SK-N-SH treated with all-trans-retinoic acid at 6 μM for 48 hours (cell line): ENCODE data around the gene CNTNAP2.
A peak's percentile ranks its signal among the peaks of the same experiment; 100 is the strongest.

Experiments
- ATAC-seq: fragments of 200-7000 bp; cut with Tn5 transposase; 3 replicates; pipeline ENCODE4 v1.9.1; 2020; ENCODE audit warnings: mild to moderate bottlenecking, moderate library complexity
- ARNTL ChIP-seq: fragments of 450-650 bp; formaldehyde crosslinking; IDR thresholded peaks from 2 replicates; pipeline ENCODE4 v1.5.0; 2020; ENCODE audit warnings: low read depth, mild to moderate bottlenecking, moderate library complexity, borderline replicate concordance
- BACH2 ChIP-seq: fragments of 250-450 bp; sonication (Bioruptor Pico); IDR thresholded peaks from 2 replicates; pipeline ENCODE4 v1.9.0; 2021; ENCODE audit warnings: mild to moderate bottlenecking, borderline replicate concordance
- CREB5 ChIP-seq: fragments of 250-450 bp; sonication (Bioruptor Pico); IDR thresholded peaks from 2 replicates; pipeline ENCODE4 v1.5.1; 2020; ENCODE audit warnings: low read depth, mild to moderate bottlenecking, moderate library complexity
- ESRRG ChIP-seq: fragments of 250-450 bp; sonication (Bioruptor Pico); IDR thresholded peaks from 2 replicates; pipeline ENCODE4 v1.6.1; 2021; ENCODE audit warnings: mild to moderate bottlenecking
- GLIS3 ChIP-seq: fragments of 250-450 bp; sonication (Bioruptor Pico); IDR thresholded peaks from 2 replicates; pipeline ENCODE4 v1.5.0; 2020; ENCODE audit warnings: mild to moderate bottlenecking, moderate library complexity
- ISL1 ChIP-seq: fragments of 250-450 bp; sonication (Bioruptor Pico); IDR thresholded peaks from 2 replicates; pipeline ENCODE4 v2.1.2; 2022; ENCODE audit warnings: mild to moderate bottlenecking, moderate library complexity
- PATZ1 ChIP-seq: fragments of 250-450 bp; sonication (Bioruptor Pico); IDR thresholded peaks from 2 replicates; pipeline ENCODE4 v1.8.0; 2020; ENCODE audit warnings: mild to moderate bottlenecking, moderate library complexity, borderline replicate concordance
- POU6F1 ChIP-seq: fragments of 250-450 bp; sonication (Bioruptor Pico); IDR thresholded peaks from 2 replicates; pipeline ENCODE4 v1.8.0; 2021; ENCODE audit warnings: low read depth, mild to moderate bottlenecking, moderate library complexity, borderline replicate concordance
- PPARA ChIP-seq: fragments of 250-450 bp; sonication (Bioruptor Pico); IDR thresholded peaks from 2 replicates; pipeline ENCODE4 v1.5.0; 2020; ENCODE audit warnings: mild to moderate bottlenecking, borderline replicate concordance
- RARB ChIP-seq: fragments of 250-450 bp; sonication (Bioruptor Pico); IDR thresholded peaks from 2 replicates; pipeline ENCODE4 v1.8.0; 2021; ENCODE audit warnings: mild to moderate bottlenecking, moderate library complexity
- SNAI2 ChIP-seq: fragments of 250-450 bp; sonication (Bioruptor Pico); IDR thresholded peaks from 2 replicates; pipeline ENCODE4 v1.5.0; 2020; ENCODE audit warnings: mild to moderate bottlenecking, moderate library complexity
- TOX ChIP-seq: fragments of 250-450 bp; sonication (Bioruptor Pico); IDR thresholded peaks from 2 replicates; pipeline ENCODE4 v1.8.0; 2021; ENCODE audit warnings: mild to moderate bottlenecking, moderate library complexity, borderline replicate concordance
- TSHZ2 ChIP-seq: fragments of 250-450 bp; sonication (Bioruptor Pico); IDR thresholded peaks from 2 replicates; pipeline ENCODE4 v1.5.0; 2020; ENCODE audit warnings: mild to moderate bottlenecking, moderate library complexity
- ZC3H10 ChIP-seq: fragments of 250-450 bp; sonication (Bioruptor Pico); IDR thresholded peaks from 2 replicates; pipeline ENCODE4 v1.5.1; 2021; ENCODE audit warnings: mild to moderate bottlenecking, moderate library complexity
- ZFP3 ChIP-seq: fragments of 250-450 bp; sonication (Bioruptor Pico); IDR thresholded peaks from 2 replicates; pipeline ENCODE4 v1.5.0; 2020; ENCODE audit warnings: mild to moderate bottlenecking, moderate library complexity
- ZFP30 ChIP-seq: fragments of 450-650 bp; formaldehyde crosslinking; IDR thresholded peaks from 2 replicates; pipeline ENCODE4 v1.5.0; 2022; ENCODE audit warnings: mild to moderate bottlenecking, moderate library complexity
- ZNF565 ChIP-seq: fragments of 450-650 bp; formaldehyde crosslinking; conservative IDR thresholded peaks from 2 replicates; pipeline ENCODE4 v1.5.0; 2020; ENCODE audit warnings: low read depth, mild to moderate bottlenecking, moderate library complexity
- ZNF70 ChIP-seq: fragments of 450-650 bp; formaldehyde crosslinking; IDR thresholded peaks from 2 replicates; pipeline ENCODE4 v1.5.0; 2020; ENCODE audit warnings: mild to moderate bottlenecking, moderate library complexity
- TF ChIP-seq, protein P1 (sequence below): fragments of 250-450 bp; sonication (Bioruptor Pico); IDR thresholded peaks from 2 replicates; pipeline ENCODE4 v1.5.1; 2021; ENCODE audit warnings: mild to moderate bottlenecking, moderate library complexity

Gene CNTNAP2

DNA sequence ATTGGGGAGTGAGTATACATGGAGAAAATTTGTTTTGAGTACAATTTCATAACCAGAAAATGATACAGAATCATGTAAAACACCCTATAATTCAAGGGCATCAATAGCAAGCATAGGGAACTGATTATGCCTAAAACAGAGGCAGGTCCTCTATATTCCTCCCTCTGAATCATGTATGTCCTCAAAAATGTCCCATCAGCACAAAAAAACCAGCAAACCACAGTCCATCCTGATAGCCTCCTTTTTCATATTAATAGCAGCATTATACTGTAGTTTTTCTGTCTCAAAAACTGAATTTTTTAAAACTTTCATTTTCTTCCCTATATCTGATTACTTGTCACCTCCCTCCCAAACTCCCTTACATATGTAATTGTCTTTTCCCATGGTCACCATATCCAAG, 1057.3 kb downstream of the CNTNAP2 start:
- TF ChIP-seq BACH2 (CRISPR knock-in tag): no peak
- TF ChIP-seq ZNF70 (CRISPR knock-in tag): no peak
- no peak for TF ChIP-seq GLIS3 (CRISPR knock-in tag)
- no peak for TF ChIP-seq ZFP3 (CRISPR knock-in tag)
- TF ChIP-seq PPARA (CRISPR knock-in tag): no peak
- no peak for ATAC-seq

DNA sequence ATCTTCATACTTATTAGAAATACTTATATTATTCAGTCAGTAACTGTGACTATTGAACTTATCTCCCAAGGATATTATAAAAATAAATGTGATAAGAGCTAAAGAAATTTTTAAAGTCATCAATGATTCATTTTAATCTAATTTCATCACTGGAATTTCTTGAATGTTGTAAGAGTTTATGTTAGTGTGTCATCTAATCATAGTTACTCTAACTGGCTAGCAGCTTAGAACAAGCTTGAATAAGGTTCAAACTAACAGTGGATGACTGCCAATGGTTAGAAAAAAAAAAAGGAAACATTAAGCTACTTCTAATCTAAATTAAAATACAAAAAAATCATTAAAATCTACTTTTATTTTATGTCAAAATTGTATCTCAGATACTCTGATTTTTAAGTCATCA, 1066.3 kb downstream of the CNTNAP2 start:
- TF ChIP-seq ISL1 (CRISPR knock-in tag): peak; percentile 95
- TF ChIP-seq, protein P1, sequence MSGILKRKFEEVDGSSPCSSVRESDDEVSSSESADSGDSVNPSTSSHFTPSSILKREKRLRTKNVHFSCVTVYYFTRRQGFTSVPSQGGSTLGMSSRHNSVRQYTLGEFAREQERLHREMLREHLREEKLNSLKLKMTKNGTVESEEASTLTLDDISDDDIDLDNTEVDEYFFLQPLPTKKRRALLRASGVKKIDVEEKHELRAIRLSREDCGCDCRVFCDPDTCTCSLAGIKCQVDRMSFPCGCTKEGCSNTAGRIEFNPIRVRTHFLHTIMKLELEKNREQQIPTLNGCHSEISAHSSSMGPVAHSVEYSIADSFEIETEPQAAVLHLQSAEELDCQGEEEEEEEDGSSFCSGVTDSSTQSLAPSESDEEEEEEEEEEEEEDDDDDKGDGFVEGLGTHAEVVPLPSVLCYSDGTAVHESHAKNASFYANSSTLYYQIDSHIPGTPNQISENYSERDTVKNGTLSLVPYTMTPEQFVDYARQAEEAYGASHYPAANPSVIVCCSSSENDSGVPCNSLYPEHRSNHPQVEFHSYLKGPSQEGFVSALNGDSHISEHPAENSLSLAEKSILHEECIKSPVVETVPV (CRISPR knock-in tag): no peak
- no peak for TF ChIP-seq SNAI2 (CRISPR knock-in tag)
- TF ChIP-seq BACH2 (CRISPR knock-in tag): no peak
- no peak for TF ChIP-seq ZFP30 (CRISPR knock-in tag)
- TF ChIP-seq CREB5: peak; percentile 72
- no peak for TF ChIP-seq ZNF70 (CRISPR knock-in tag)
- TF ChIP-seq ZNF565 (CRISPR knock-in tag): no peak
- TF ChIP-seq ZC3H10 (CRISPR knock-in tag): no peak
- no peak for ATAC-seq

DNA sequence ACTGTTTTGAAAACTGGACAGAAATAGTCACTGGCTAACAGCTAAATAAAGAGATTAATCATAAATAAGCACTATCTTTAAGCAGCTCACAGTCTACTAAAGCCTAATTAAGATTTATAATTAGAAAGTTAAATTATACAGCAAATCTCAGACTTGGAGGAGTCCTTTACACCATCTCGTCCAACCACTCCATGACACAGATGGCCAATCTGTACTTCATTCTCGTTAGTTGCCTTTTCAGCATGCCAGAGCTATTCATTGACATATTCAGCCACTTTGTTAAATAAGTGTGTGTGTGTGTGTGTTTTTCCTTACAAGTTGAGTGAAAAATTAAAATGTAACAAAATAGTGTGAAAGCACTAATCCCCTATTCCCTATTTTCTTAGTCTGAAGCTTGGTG, 1066.7 kb downstream of the CNTNAP2 start:
- no peak for TF ChIP-seq ZFP3 (CRISPR knock-in tag)
- no peak for TF ChIP-seq ZNF70 (CRISPR knock-in tag)
- TF ChIP-seq TSHZ2: no peak
- TF ChIP-seq GLIS3 (CRISPR knock-in tag): no peak
- TF ChIP-seq ZNF565 (CRISPR knock-in tag): no peak
- no peak for TF ChIP-seq CREB5
- no peak for TF ChIP-seq PATZ1
- no peak for TF ChIP-seq TOX (CRISPR knock-in tag)
- no peak for TF ChIP-seq ZC3H10 (CRISPR knock-in tag)
- TF ChIP-seq ESRRG (CRISPR knock-in tag): no peak
- no peak for TF ChIP-seq ARNTL (CRISPR knock-in tag)
- no peak for TF ChIP-seq RARB (CRISPR knock-in tag)
- TF ChIP-seq POU6F1 (CRISPR knock-in tag): no peak
- TF ChIP-seq, protein P1 (CRISPR knock-in tag): no peak
- no peak for ATAC-seq
